ENCODE measurements around the gene EIF5A2.

Gene EIF5A2

DNA sequence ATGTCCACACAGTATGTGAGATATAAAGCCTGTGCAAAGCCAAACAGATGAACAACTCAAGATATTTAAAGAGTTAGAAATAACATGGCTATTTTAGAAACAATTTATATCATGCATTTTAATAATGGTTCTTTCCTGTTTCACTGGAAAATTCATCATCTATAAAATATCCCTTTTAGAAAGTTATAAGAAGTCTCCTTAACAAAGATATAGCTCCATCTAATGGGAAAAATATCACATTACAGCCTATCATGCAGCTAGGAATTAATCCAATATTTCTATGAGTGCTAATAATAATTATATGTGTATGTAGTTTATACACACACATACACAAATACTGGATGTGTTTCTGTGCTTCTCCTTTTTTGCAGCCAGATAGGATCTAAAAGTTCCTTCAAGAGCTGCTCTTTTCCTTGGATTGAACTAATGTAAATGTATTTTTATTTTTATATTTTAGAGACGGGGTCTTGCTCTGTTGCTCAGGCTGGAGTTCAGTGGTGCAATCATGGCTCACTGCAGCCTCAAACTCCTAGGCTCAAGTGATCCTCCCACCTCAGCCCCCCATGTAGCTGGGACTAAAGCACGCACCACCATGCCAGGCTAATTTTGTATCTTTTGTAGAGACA is 60.0 kb downstream of the EIF5A2 start:
- DNase-seq: no peak

DNA sequence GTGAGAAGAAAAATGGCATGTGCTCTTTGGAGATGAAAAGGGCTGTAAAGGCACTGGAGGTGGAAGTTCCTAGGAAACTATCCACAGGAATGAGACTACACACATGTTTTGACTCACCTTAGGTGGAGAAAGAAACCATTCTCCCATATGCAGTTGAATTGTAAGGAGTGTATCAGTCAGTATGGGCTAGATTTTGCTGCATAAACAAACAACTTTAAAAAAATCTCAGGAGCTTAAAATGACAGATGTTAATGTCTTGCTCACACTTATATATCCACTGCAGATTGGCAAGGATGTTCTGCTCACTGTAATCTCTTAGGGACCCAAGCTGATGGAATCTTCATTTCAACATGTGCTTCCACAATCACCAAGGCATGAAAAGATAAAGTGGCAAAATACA is 64.1 kb downstream of the EIF5A2 start:
- no peak for DNase-seq

DNA sequence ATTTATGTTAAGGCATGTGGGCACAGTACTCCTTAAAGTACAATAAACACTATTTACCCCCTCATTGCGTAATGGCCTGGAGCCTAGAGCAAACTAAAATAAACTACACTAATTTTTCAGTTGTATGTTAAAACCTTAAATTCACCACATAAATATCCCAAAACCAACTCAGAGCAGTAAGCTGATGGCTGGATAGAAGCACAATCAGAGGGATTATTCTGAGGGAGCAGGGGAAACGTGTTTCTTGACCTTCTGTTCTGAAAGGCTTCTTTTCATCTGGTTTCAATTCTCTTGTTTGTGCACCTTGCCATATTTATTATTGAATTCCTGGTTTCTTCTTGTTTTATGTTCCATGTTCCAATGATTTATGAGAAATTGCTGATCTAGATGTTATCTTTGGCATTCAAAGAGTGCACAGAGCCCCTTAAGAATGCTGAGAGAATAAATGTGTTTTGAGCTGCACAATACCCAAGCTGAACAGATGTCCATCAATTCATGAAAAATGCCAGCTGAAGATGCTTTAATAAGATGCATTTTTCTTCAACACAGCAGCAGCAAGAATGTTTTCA is 68.1 kb downstream of the EIF5A2 start:
- DNase-seq: no peak

DNA sequence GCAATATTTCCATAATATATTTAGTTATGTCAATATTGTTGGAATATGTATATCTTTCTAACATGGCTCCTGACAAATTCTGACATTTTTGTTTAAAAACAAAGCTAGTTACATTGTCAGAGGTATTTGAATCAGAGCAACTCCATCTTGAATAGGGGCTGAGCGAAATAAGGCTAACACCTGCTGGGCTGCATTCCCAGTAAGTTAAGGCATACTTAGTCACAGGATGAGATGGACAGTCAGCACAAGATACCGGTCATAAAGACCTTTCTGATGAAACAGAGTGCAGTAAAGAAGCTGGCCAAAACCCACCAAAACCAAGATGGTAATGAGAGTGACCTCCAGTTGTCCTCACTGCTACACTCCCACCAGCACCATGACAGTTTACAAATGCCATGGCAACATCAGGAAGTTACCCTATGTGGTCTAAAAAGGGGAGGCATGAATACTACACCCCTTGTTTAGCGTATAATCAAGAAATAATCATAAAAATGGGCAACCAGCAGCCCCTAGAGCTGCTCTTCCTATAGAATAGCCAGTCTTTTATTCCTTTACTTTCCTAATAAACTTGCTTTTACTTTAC is 68.8 kb downstream of the EIF5A2 start:
- no peak for DNase-seq

Data from NCI-H1436 (cell line).